ENCODE measurements around the gene GABRG3.

Gene GABRG3

GRCh38 chr15:27057904-27058645, 87.1 kb downstream of the GABRG3 start:
- H3K4me3 ChIP-seq (ENCODE audit: low read depth, low read length): no peak overlapping the region

GRCh38 chr15:27058939-27059338, 88.0 kb downstream of the GABRG3 start:
- no peak for DNase-seq (ENCODE audit: low read depth)
- H3K4me3 ChIP-seq (ENCODE audit: low read depth, low read length): no peak overlapping the region

More at GRCh38 chr15:27057904-27058645, 87.1 kb downstream of the GABRG3 start:
- peak; percentile 36 for DNase-seq (ENCODE audit: low read depth)

- H3K4me3 ChIP-seq (ENCODE audit: low read depth, low read length): no peak overlapping the region
- no peak for DNase-seq (ENCODE audit: low read depth)
Observed at GRCh38 chr15:27059610-27060202, 88.7 kb downstream of the GABRG3 start.

GRCh38 chr15:27061739-27062138, 90.8 kb downstream of the GABRG3 start:
- H3K4me3 ChIP-seq (ENCODE audit: low read depth, low read length): no peak overlapping the region
- no peak for DNase-seq (ENCODE audit: low read depth)

GRCh38 chr15:27062951-27063350, 92.0 kb downstream of the GABRG3 start:
- no peak overlapping the region for H3K4me3 ChIP-seq (ENCODE audit: low read depth, low read length)
- no peak for DNase-seq (ENCODE audit: low read depth)

GRCh38 chr15:27064080-27064479, 93.1 kb downstream of the GABRG3 start:
- no peak for DNase-seq (ENCODE audit: low read depth)
- no peak overlapping the region for H3K4me3 ChIP-seq (ENCODE audit: low read depth, low read length)

- no peak overlapping the region for H3K4me3 ChIP-seq (ENCODE audit: low read depth, low read length)
Observed at GRCh38 chr15:27065151-27065550, 94.2 kb downstream of the GABRG3 start.

GRCh38 chr15:27065785-27066184, 94.8 kb downstream of the GABRG3 start:
- no peak overlapping the region for H3K4me3 ChIP-seq (ENCODE audit: low read depth, low read length)
- DNase-seq (ENCODE audit: low read depth): no peak

More at GRCh38 chr15:27065151-27065550, 94.2 kb downstream of the GABRG3 start:
- no peak for DNase-seq (ENCODE audit: low read depth)

- DNase-seq (ENCODE audit: low read depth): no peak
- no peak overlapping the region for H3K4me3 ChIP-seq (ENCODE audit: low read depth, low read length)
Observed at GRCh38 chr15:27066446-27066845, 95.5 kb downstream of the GABRG3 start.

- no peak for DNase-seq (ENCODE audit: low read depth)
Observed at GRCh38 chr15:27067175-27067574, 96.2 kb downstream of the GABRG3 start.

GRCh38 chr15:27070841-27071240, 99.9 kb downstream of the GABRG3 start:
- DNase-seq (ENCODE audit: low read depth): no peak
- H3K4me3 ChIP-seq (ENCODE audit: low read depth, low read length): no peak overlapping the region

More at GRCh38 chr15:27067175-27067574, 96.2 kb downstream of the GABRG3 start:
- H3K4me3 ChIP-seq (ENCODE audit: low read depth, low read length): no peak overlapping the region

GRCh38 chr15:27074179-27074578, 103.2 kb downstream of the GABRG3 start:
- no peak for DNase-seq (ENCODE audit: low read depth)
- no peak overlapping the region for H3K4me3 ChIP-seq (ENCODE audit: low read depth, low read length)

- no peak overlapping the region for H3K4me3 ChIP-seq (ENCODE audit: low read depth, low read length)
- no peak for DNase-seq (ENCODE audit: low read depth)
Observed at GRCh38 chr15:27077790-27078189, 106.8 kb downstream of the GABRG3 start.

GRCh38 chr15:27081676-27082418, 110.9 kb downstream of the GABRG3 start:
- H3K4me3 ChIP-seq (ENCODE audit: low read depth, low read length): no peak overlapping the region
- no peak for DNase-seq (ENCODE audit: low read depth)

- DNase-seq (ENCODE audit: low read depth): no peak
- no peak overlapping the region for H3K4me3 ChIP-seq (ENCODE audit: low read depth, low read length)
Observed at GRCh38 chr15:27082526-27082925, 111.5 kb downstream of the GABRG3 start.

GRCh38 chr15:27084844-27085243, 113.9 kb downstream of the GABRG3 start:
- no peak for DNase-seq (ENCODE audit: low read depth)
- no peak overlapping the region for H3K4me3 ChIP-seq (ENCODE audit: low read depth, low read length)

- DNase-seq (ENCODE audit: low read depth): no peak
- no peak overlapping the region for H3K4me3 ChIP-seq (ENCODE audit: low read depth, low read length)
Observed at GRCh38 chr15:27086149-27086548, 115.2 kb downstream of the GABRG3 start.

GRCh38 chr15:27086805-27087204, 115.8 kb downstream of the GABRG3 start:
- H3K4me3 ChIP-seq (ENCODE audit: low read depth, low read length): no peak overlapping the region
- no peak for DNase-seq (ENCODE audit: low read depth)

- no peak overlapping the region for H3K4me3 ChIP-seq (ENCODE audit: low read depth, low read length)
- DNase-seq (ENCODE audit: low read depth): no peak
Observed at GRCh38 chr15:27087651-27088583, 116.9 kb downstream of the GABRG3 start.

Data from skeletal muscle cell (primary cell).